ENCODE measurements around the gene CIPC.

- TF ChIP-seq, protein P1, sequence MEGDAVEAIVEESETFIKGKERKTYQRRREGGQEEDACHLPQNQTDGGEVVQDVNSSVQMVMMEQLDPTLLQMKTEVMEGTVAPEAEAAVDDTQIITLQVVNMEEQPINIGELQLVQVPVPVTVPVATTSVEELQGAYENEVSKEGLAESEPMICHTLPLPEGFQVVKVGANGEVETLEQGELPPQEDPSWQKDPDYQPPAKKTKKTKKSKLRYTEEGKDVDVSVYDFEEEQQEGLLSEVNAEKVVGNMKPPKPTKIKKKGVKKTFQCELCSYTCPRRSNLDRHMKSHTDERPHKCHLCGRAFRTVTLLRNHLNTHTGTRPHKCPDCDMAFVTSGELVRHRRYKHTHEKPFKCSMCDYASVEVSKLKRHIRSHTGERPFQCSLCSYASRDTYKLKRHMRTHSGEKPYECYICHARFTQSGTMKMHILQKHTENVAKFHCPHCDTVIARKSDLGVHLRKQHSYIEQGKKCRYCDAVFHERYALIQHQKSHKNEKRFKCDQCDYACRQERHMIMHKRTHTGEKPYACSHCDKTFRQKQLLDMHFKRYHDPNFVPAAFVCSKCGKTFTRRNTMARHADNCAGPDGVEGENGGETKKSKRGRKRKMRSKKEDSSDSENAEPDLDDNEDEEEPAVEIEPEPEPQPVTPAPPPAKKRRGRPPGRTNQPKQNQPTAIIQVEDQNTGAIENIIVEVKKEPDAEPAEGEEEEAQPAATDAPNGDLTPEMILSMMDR (IDR thresholded peaks at IDR 0.05 in 2 of 3, conservative IDR thresholded peaks at IDR 0.05 in 1 of 3; ENCODE audit: borderline replicate concordance in 1 of 3, insufficient read depth in 1 of 3, low read depth in 2 of 3, low read length in 2 of 3): no peak
- no peak for TF ChIP-seq EZH2 (IDR thresholded peaks at IDR 0.05)
- TF ChIP-seq JUND (IDR thresholded peaks at IDR 0.05): no peak
- no peak for TF ChIP-seq POLR2AphosphoS5 (IDR thresholded peaks at IDR 0.05; ENCODE audit: low read depth, low read length)
- TF ChIP-seq, protein P2, sequence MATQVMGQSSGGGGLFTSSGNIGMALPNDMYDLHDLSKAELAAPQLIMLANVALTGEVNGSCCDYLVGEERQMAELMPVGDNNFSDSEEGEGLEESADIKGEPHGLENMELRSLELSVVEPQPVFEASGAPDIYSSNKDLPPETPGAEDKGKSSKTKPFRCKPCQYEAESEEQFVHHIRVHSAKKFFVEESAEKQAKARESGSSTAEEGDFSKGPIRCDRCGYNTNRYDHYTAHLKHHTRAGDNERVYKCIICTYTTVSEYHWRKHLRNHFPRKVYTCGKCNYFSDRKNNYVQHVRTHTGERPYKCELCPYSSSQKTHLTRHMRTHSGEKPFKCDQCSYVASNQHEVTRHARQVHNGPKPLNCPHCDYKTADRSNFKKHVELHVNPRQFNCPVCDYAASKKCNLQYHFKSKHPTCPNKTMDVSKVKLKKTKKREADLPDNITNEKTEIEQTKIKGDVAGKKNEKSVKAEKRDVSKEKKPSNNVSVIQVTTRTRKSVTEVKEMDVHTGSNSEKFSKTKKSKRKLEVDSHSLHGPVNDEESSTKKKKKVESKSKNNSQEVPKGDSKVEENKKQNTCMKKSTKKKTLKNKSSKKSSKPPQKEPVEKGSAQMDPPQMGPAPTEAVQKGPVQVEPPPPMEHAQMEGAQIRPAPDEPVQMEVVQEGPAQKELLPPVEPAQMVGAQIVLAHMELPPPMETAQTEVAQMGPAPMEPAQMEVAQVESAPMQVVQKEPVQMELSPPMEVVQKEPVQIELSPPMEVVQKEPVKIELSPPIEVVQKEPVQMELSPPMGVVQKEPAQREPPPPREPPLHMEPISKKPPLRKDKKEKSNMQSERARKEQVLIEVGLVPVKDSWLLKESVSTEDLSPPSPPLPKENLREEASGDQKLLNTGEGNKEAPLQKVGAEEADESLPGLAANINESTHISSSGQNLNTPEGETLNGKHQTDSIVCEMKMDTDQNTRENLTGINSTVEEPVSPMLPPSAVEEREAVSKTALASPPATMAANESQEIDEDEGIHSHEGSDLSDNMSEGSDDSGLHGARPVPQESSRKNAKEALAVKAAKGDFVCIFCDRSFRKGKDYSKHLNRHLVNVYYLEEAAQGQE (IDR thresholded peaks at IDR 0.05; ENCODE audit: low read depth): no peak
- TF ChIP-seq CEBPB (IDR thresholded peaks at IDR 0.05; ENCODE audit: low read depth): no peak
- TF ChIP-seq EGR1 (IDR thresholded peaks at IDR 0.05; ENCODE audit: low read depth): no peak
- TF ChIP-seq POLR2A (IDR thresholded peaks at IDR 0.05; ENCODE audit: borderline replicate concordance, extremely low read depth, insufficient read depth, insufficient read length): no peak
- no peak for TF ChIP-seq EZH2phosphoT487 (IDR thresholded peaks at IDR 0.05; ENCODE audit: borderline replicate concordance)
- TF ChIP-seq ATF3 (IDR thresholded peaks at IDR 0.05): no peak
- no peak for TF ChIP-seq SP1 (IDR thresholded peaks at IDR 0.05; ENCODE audit: low read depth)
- TF ChIP-seq CBX3 (IDR thresholded peaks at IDR 0.05; ENCODE audit: low read depth): no peak
- no peak for TF ChIP-seq SIN3A (IDR thresholded peaks at IDR 0.05; ENCODE audit: low read depth)
Measured at GRCh38 chr14:77051116-77051515, 46.9 kb upstream of the CIPC start.
